Measurements from ENCODE around the gene CNTROB. TPM values are rescaled to one million over a fixed set of nuclear protein-coding genes. Genes with fewer than 3 reads are reported as not detected.
A peak's percentile ranks its signal among the peaks of the same experiment; 100 is the strongest.

Gene CNTROB
- total RNA-seq, 1 donor: 9.2 TPM

GRCh38 chr17:7894226-7894625, 37.8 kb upstream of the CNTROB start:
- H3K9me3 ChIP-seq (ENCODE audit: low read depth, low read length): no peaks in the 10 kb centered on the region
- no peaks in the 10 kb centered on the region for H3K27me3 ChIP-seq (ENCODE audit: insufficient read depth, low read length)
- no peak overlapping the region for H3K4me3 ChIP-seq (ENCODE audit: low read length)
- H3K4me1 ChIP-seq (ENCODE audit: insufficient read depth, low read length): peaks cover 22% of the 10 kb centered on the region

- no peaks in the 10 kb centered on the region for H3K27me3 ChIP-seq (ENCODE audit: insufficient read depth, low read length)
- no peak overlapping the region for H3K4me3 ChIP-seq (ENCODE audit: low read length)
- H3K4me1 ChIP-seq (ENCODE audit: insufficient read depth, low read length): peaks cover 15% of the 10 kb centered on the region
- H3K9me3 ChIP-seq (ENCODE audit: low read depth, low read length): no peaks in the 10 kb centered on the region
Measured at GRCh38 chr17:7894866-7895265, 37.1 kb upstream of the CNTROB start.

- H3K27me3 ChIP-seq (ENCODE audit: insufficient read depth, low read length): no peaks in the 10 kb centered on the region
Measured at GRCh38 chr17:7897090-7897489, 34.9 kb upstream of the CNTROB start.

GRCh38 chr17:7897773-7898172, 34.2 kb upstream of the CNTROB start:
- Histone ChIP-seq H3K27me3 (ENCODE audit: insufficient read depth, low read length) (no peaks in the 10 kb centered on the region), H3K4me1 (ENCODE audit: insufficient read depth, low read length) (no peaks in the 10 kb centered on the region), H3K4me3 (ENCODE audit: low read length) (no peak overlapping the region)

More at GRCh38 chr17:7897090-7897489, 34.9 kb upstream of the CNTROB start:
- peaks cover 1% of the 10 kb centered on the region for H3K4me1 ChIP-seq (ENCODE audit: insufficient read depth, low read length)
- no peaks in the 10 kb centered on the region for H3K9me3 ChIP-seq (ENCODE audit: low read depth, low read length)
- no peak overlapping the region for H3K4me3 ChIP-seq (ENCODE audit: low read length)

GRCh38 chr17:7903154-7904103, 28.6 kb upstream of the CNTROB start:
- no peak overlapping the region for H3K4me3 ChIP-seq (ENCODE audit: low read length)
- no peaks in the 10 kb centered on the region for H3K4me1 ChIP-seq (ENCODE audit: insufficient read depth, low read length)
- no peaks in the 10 kb centered on the region for H3K9me3 ChIP-seq (ENCODE audit: low read depth, low read length)
- H3K27me3 ChIP-seq (ENCODE audit: insufficient read depth, low read length): no peaks in the 10 kb centered on the region

More at GRCh38 chr17:7897773-7898172, 34.2 kb upstream of the CNTROB start:
- no peaks in the 10 kb centered on the region for H3K9me3 ChIP-seq (ENCODE audit: low read depth, low read length)

GRCh38 chr17:7909089-7909488, 22.9 kb upstream of the CNTROB start:
- Histone ChIP-seq H3K9me3 (ENCODE audit: low read depth, low read length) (no peaks in the 10 kb centered on the region), H3K27me3 (ENCODE audit: insufficient read depth, low read length) (no peaks in the 10 kb centered on the region), H3K4me1 (ENCODE audit: insufficient read depth, low read length) (peaks cover 4% of the 10 kb centered on the region), H3K4me3 (ENCODE audit: low read length) (no peak overlapping the region)

GRCh38 chr17:7910281-7910680, 21.7 kb upstream of the CNTROB start:
- no peak overlapping the region for H3K4me3 ChIP-seq (ENCODE audit: low read length)
- H3K9me3 ChIP-seq (ENCODE audit: low read depth, low read length): no peaks in the 10 kb centered on the region
- no peaks in the 10 kb centered on the region for H3K27me3 ChIP-seq (ENCODE audit: insufficient read depth, low read length)
- peaks cover 15% of the 10 kb centered on the region for H3K4me1 ChIP-seq (ENCODE audit: insufficient read depth, low read length)

- H3K27me3 ChIP-seq (ENCODE audit: insufficient read depth, low read length): no peaks in the 10 kb centered on the region
- H3K9me3 ChIP-seq (ENCODE audit: low read depth, low read length): no peaks in the 10 kb centered on the region
- peaks cover 19% of the 10 kb centered on the region for H3K4me1 ChIP-seq (ENCODE audit: insufficient read depth, low read length)
- no peak overlapping the region for H3K4me3 ChIP-seq (ENCODE audit: low read length)
Measured at GRCh38 chr17:7910711-7911110, 21.3 kb upstream of the CNTROB start.

- H3K27me3 ChIP-seq (ENCODE audit: insufficient read depth, low read length): no peaks in the 10 kb centered on the region
- H3K4me3 ChIP-seq (ENCODE audit: low read length): no peak overlapping the region
- H3K9me3 ChIP-seq (ENCODE audit: low read depth, low read length): no peaks in the 10 kb centered on the region
- H3K4me1 ChIP-seq (ENCODE audit: insufficient read depth, low read length): peaks cover 20% of the 10 kb centered on the region
Measured at GRCh38 chr17:7911116-7911515, 20.9 kb upstream of the CNTROB start.

- no peaks in the 10 kb centered on the region for H3K9me3 ChIP-seq (ENCODE audit: low read depth, low read length)
- peaks cover 30% of the 10 kb centered on the region for H3K4me1 ChIP-seq (ENCODE audit: insufficient read depth, low read length)
- no peaks in the 10 kb centered on the region for H3K27me3 ChIP-seq (ENCODE audit: insufficient read depth, low read length)
- H3K4me3 ChIP-seq (ENCODE audit: low read length): no peak overlapping the region
Measured at GRCh38 chr17:7912927-7913524, 19.0 kb upstream of the CNTROB start.

GRCh38 chr17:7915179-7915610, 16.8 kb upstream of the CNTROB start:
- no peaks in the 10 kb centered on the region for H3K9me3 ChIP-seq (ENCODE audit: low read depth, low read length)
- H3K4me3 ChIP-seq (ENCODE audit: low read length): peak overlapping the region; percentile 59
- H3K4me1 ChIP-seq (ENCODE audit: insufficient read depth, low read length): peaks cover 30% of the 10 kb centered on the region
- no peaks in the 10 kb centered on the region for H3K27me3 ChIP-seq (ENCODE audit: insufficient read depth, low read length)

GRCh38 chr17:7915611-7916384, 16.2 kb upstream of the CNTROB start, which contains the start of gene RNF227:
Gene RNF227, minus strand, starts transcription at chr17:7916289. Its CDS starts 94 bp downstream, at chr17:7916195.
- H3K4me3 ChIP-seq (ENCODE audit: low read length): peak within 1 kb of the TSS; percentile 59
- H3K27me3 ChIP-seq (ENCODE audit: insufficient read depth, low read length): no peaks in the 10 kb centered on the region
- H3K4me1 ChIP-seq (ENCODE audit: insufficient read depth, low read length): peaks cover 30% of the 10 kb centered on the region
- no peaks in the 10 kb centered on the region for H3K9me3 ChIP-seq (ENCODE audit: low read depth, low read length)

GRCh38 chr17:7916385-7916682, 15.7 kb upstream of the CNTROB start:
- Histone ChIP-seq H3K27me3 (ENCODE audit: insufficient read depth, low read length) (no peaks in the 10 kb centered on the region), H3K4me1 (ENCODE audit: insufficient read depth, low read length) (peaks cover 30% of the 10 kb centered on the region), H3K4me3 (ENCODE audit: low read length) (peak overlapping the region; percentile 59), H3K9me3 (ENCODE audit: low read depth, low read length) (no peaks in the 10 kb centered on the region)

GRCh38 chr17:7916808-7917207, 15.2 kb upstream of the CNTROB start:
- H3K4me3 ChIP-seq (ENCODE audit: low read length): no peak overlapping the region
- H3K27me3 ChIP-seq (ENCODE audit: insufficient read depth, low read length): no peaks in the 10 kb centered on the region
- peaks cover 30% of the 10 kb centered on the region for H3K4me1 ChIP-seq (ENCODE audit: insufficient read depth, low read length)
- H3K9me3 ChIP-seq (ENCODE audit: low read depth, low read length): no peaks in the 10 kb centered on the region

- Histone ChIP-seq H3K27me3 (ENCODE audit: insufficient read depth, low read length) (no peaks in the 10 kb centered on the region), H3K4me3 (ENCODE audit: low read length) (peak overlapping the region; percentile 36)
Measured at GRCh38 chr17:7922269-7922844, 9.6 kb upstream of the CNTROB start.

More at GRCh38 chr17:7922269-7922844, 9.6 kb upstream of the CNTROB start:
- H3K9me3 ChIP-seq (ENCODE audit: low read depth, low read length): no peaks in the 10 kb centered on the region
- H3K4me1 ChIP-seq (ENCODE audit: insufficient read depth, low read length): peaks cover 21% of the 10 kb centered on the region

All from mononuclear cell (primary cell).